ENCODE results near the gene MLYCD.
"Not testable (repeated sequence)": the region's sequence is repeated elsewhere in the genome, so short reads cannot be mapped to it uniquely, and the experiment has no call there.

MLYCD gene

GRCh38 chr16:83937922-83938885 lies 39.3 kb downstream of the MLYCD start:
- Histone ChIP-seq H3K4me3 (no peak overlapping the region), H3K4me1 (peaks cover 49% of the 10 kb centered on the region), H3K9me3 (no peaks in the 10 kb centered on the region), H3K27me3 (no peaks in the 10 kb centered on the region), H4K20me1 (no peaks in the 10 kb centered on the region), H3K9ac (no peak overlapping the region), H3K36me3 (no peaks in the 10 kb centered on the region), H3K4me2 (no peak overlapping the region), H3K27ac (no peak overlapping the region)
- no peak for TF ChIP-seq Cebpa-rat (IDR thresholded peaks at IDR 0.05)

- H3K36me3 ChIP-seq = no peaks in the 10 kb centered on the region
- no peaks in the 10 kb centered on the region for H4K20me1 ChIP-seq
- peak overlapping the region; percentile 79 for H3K4me2 ChIP-seq
- no peak for TF ChIP-seq Cebpa-rat (IDR thresholded peaks at IDR 0.05)
- no peak overlapping the region for H3K9ac ChIP-seq
- H3K9me3 ChIP-seq = no peaks in the 10 kb centered on the region
- peaks cover 40% of the 10 kb centered on the region for H3K4me1 ChIP-seq
- H3K27me3 ChIP-seq = no peaks in the 10 kb centered on the region
- H3K4me3 ChIP-seq = no peak overlapping the region
- H3K27ac ChIP-seq = 0 out of 2 replicates have a peak overlapping the region, but pooled peaks have one; percentile 2
Observed at GRCh38 chr16:83939266-83939855, 40.4 kb downstream of the MLYCD start.

GRCh38 chr16:83940119-83940518 lies 41.2 kb downstream of the MLYCD start:
- Histone ChIP-seq H3K9ac (no peak overlapping the region; the same call in 1 of the 2 replicates), H3K27me3 (no peaks in the 10 kb centered on the region), H3K4me3 (no peak overlapping the region), H3K4me2 (peak overlapping the region; percentile 79), H3K36me3 (no peaks in the 10 kb centered on the region), H3K9me3 (no peaks in the 10 kb centered on the region), H3K4me1 (peaks cover 38% of the 10 kb centered on the region), H4K20me1 (no peaks in the 10 kb centered on the region), H3K27ac (peak overlapping the region; percentile 63)
- no peak for TF ChIP-seq Cebpa-rat (IDR thresholded peaks at IDR 0.05)

GRCh38 chr16:83940630-83941378 lies 41.9 kb downstream of the MLYCD start:
- no peak for TF ChIP-seq Cebpa-rat (IDR thresholded peaks at IDR 0.05)
- Histone ChIP-seq H3K27ac (peak overlapping the region; percentile 63), H3K27me3 (no peaks in the 10 kb centered on the region), H4K20me1 (no peaks in the 10 kb centered on the region), H3K4me3 (no peak overlapping the region), H3K36me3 (no peaks in the 10 kb centered on the region), H3K4me1 (peaks cover 38% of the 10 kb centered on the region), H3K4me2 (peak overlapping the region; percentile 79), H3K9me3 (no peaks in the 10 kb centered on the region), H3K9ac (no peak overlapping the region; the same call in 1 of the 2 replicates)

- H3K27me3 ChIP-seq, H3K36me3 ChIP-seq, H4K20me1 ChIP-seq, H3K4me3 ChIP-seq, H3K27ac ChIP-seq, H3K9me3 ChIP-seq, H3K9ac ChIP-seq: not testable (repeated sequence)
- H3K4me1 ChIP-seq = peaks cover 38% of the 10 kb centered on the region
- peak overlapping the region; percentile 79 for H3K4me2 ChIP-seq
Observed at GRCh38 chr16:83941546-83941945, 42.6 kb downstream of the MLYCD start.

GRCh38 chr16:83942074-83942473 lies 43.2 kb downstream of the MLYCD start:
- no peak overlapping the region for H3K4me3 ChIP-seq
- no peaks in the 10 kb centered on the region for H4K20me1 ChIP-seq
- H3K9me3 ChIP-seq = no peaks in the 10 kb centered on the region
- H3K27me3 ChIP-seq = no peaks in the 10 kb centered on the region
- no peak for TF ChIP-seq Cebpa-rat (IDR thresholded peaks at IDR 0.05)
- no peak overlapping the region for H3K27ac ChIP-seq
- H3K4me1 ChIP-seq = peaks cover 38% of the 10 kb centered on the region
- H3K4me2 ChIP-seq = no peak overlapping the region
- no peaks in the 10 kb centered on the region for H3K36me3 ChIP-seq
- H3K9ac ChIP-seq = no peak overlapping the region

GRCh38 chr16:83942815-83943515 lies 44.0 kb downstream of the MLYCD start:
- Histone ChIP-seq H3K4me1 (peaks cover 38% of the 10 kb centered on the region), H3K9ac (no peak overlapping the region)

GRCh38 chr16:83943516-83944050 lies 44.7 kb downstream of the MLYCD start:
- Histone ChIP-seq H3K4me3 (no peak overlapping the region), H3K27me3 (no peaks in the 10 kb centered on the region), H4K20me1 (no peaks in the 10 kb centered on the region), H3K4me2 (no peak overlapping the region; the same call in 1 of the 2 replicates), H3K9me3 (no peaks in the 10 kb centered on the region), H3K4me1 (peaks cover 38% of the 10 kb centered on the region), H3K27ac (no peak overlapping the region), H3K9ac (no peak overlapping the region), H3K36me3 (no peaks in the 10 kb centered on the region)
- no peak for TF ChIP-seq Cebpa-rat (IDR thresholded peaks at IDR 0.05)

More at GRCh38 chr16:83942815-83943515, 44.0 kb downstream of the MLYCD start:
- no peak for TF ChIP-seq Cebpa-rat (IDR thresholded peaks at IDR 0.05)
- Histone ChIP-seq H3K27me3 (no peaks in the 10 kb centered on the region), H3K4me2 (no peak overlapping the region; the same call in 1 of the 2 replicates), H3K36me3 (no peaks in the 10 kb centered on the region), H3K9me3 (no peaks in the 10 kb centered on the region), H3K4me3 (no peak overlapping the region), H4K20me1 (no peaks in the 10 kb centered on the region), H3K27ac (no peak overlapping the region)

- H3K27me3 ChIP-seq = no peaks in the 10 kb centered on the region
- H3K4me3 ChIP-seq = no peak overlapping the region
- no peak overlapping the region for H3K4me2 ChIP-seq
Observed at GRCh38 chr16:83945587-83945986, 46.7 kb downstream of the MLYCD start.

More at GRCh38 chr16:83945587-83945986, 46.7 kb downstream of the MLYCD start:
- H3K9me3 ChIP-seq = no peaks in the 10 kb centered on the region
- no peaks in the 10 kb centered on the region for H3K36me3 ChIP-seq
- H3K27ac ChIP-seq = no peak overlapping the region
- no peak for TF ChIP-seq Cebpa-rat (IDR thresholded peaks at IDR 0.05)
- peaks cover 20% of the 10 kb centered on the region for H3K4me1 ChIP-seq
- H4K20me1 ChIP-seq = no peaks in the 10 kb centered on the region
- H3K9ac ChIP-seq = no peak overlapping the region

Data from BLaER1 (cell line).